22Rv1 (cell line): ENCODE data around the gene GPRC5C.

Experiments
- CTCF ChIP-seq: fragments of 450-650 bp; IDR thresholded peaks from 2 replicates; pipeline ENCODE4 v1.5.1; 2017; ENCODE audit warnings: mild to moderate bottlenecking
- ZFX ChIP-seq: fragments of 450-650 bp; IDR thresholded peaks from 2 replicates; pipeline ENCODE4 v1.6.1; 2017; ENCODE audit warnings: antibody characterized with exemption, borderline replicate concordance

GRCh38 chr17:74394275-74394950, 37.5 kb upstream of the GPRC5C start:
- TF ChIP-seq CTCF, result no peak
- TF ChIP-seq ZFX, result no peak
